ENCODE measurements around the gene FAH. TPM values are rescaled to one million over a fixed set of nuclear protein-coding genes. Genes with fewer than 3 reads are reported as not detected.

FAH gene
- polyA plus RNA-seq, 1 donor (not counting 4 experiments of a cell fraction or from before 2014, with no cell fraction given): 29.4 TPM

GRCh38 chr15:80162059-80162554 lies 9.3 kb downstream of the FAH start:
- no peaks in the 10 kb centered on the region for H3K27me3 ChIP-seq (ENCODE audit: control insufficient read depth, extremely low read depth, insufficient read depth, low read length)
- H2AFZ ChIP-seq (ENCODE audit: control insufficient read depth, low read length): no peak overlapping the region
- H3K4me2 ChIP-seq (ENCODE audit: control insufficient read depth, extremely low read depth, insufficient read depth, low read depth, low read length): no peak overlapping the region
- no peaks in the 10 kb centered on the region for H4K20me1 ChIP-seq (ENCODE audit: control insufficient read depth, extremely low read depth, insufficient read depth, low read length)
- no peak for TF ChIP-seq CTCF (optimal IDR thresholded peaks at IDR 0.05 in 1 of 3, IDR thresholded peaks at IDR 0.05 in 1 of 3, conservative IDR thresholded peaks at IDR 0.05 in 1 of 3; ENCODE audit: extremely low read depth in 1 of 3, insufficient read depth in 2 of 3, low read length in 3 of 3)
- TF ChIP-seq EZH2 (IDR thresholded peaks at IDR 0.05; ENCODE audit: low read length): no peak
- peaks cover 11% of the 10 kb centered on the region for H3K4me1 ChIP-seq (ENCODE audit: control insufficient read depth, extremely low read depth, insufficient read depth, low read length)
- no peak overlapping the region for H3K4me3 ChIP-seq (ENCODE audit: control insufficient read depth in 2 of 3, extremely low read depth in 1 of 3, insufficient read depth in 2 of 3, low read depth in 1 of 3, low read length in 3 of 3)
- H3K9me3 ChIP-seq (ENCODE audit: control insufficient read depth, low read depth, low read length): no peaks in the 10 kb centered on the region
- DNase-seq (ENCODE audit: low read depth, low spot score): no peak
- H3K79me2 ChIP-seq (ENCODE audit: control insufficient read depth, insufficient read depth, low read length): no peaks in the 10 kb centered on the region
- no peak overlapping the region for H3K9ac ChIP-seq (ENCODE audit: control insufficient read depth, extremely low read depth, insufficient read depth, low read length)
- peaks cover 9 to 25% of the 10 kb centered on the region in 2 experiments for H3K36me3 ChIP-seq (ENCODE audit: control insufficient read depth in 2 of 2, extremely low read depth in 1 of 2, insufficient read depth in 2 of 2, low read length in 2 of 2)
- H3K27ac ChIP-seq (ENCODE audit: control insufficient read depth, insufficient read depth, low read length): no peak overlapping the region
- dilution Hi-C loops (cut with MboI; ENCODE audit: extremely low pct_ligation_motif_present, low sequenced_read_pairs): no loop called here
- FAIRE-seq: no peak
- H3K9me1 ChIP-seq (ENCODE audit: control insufficient read depth, extremely low read depth, insufficient read depth, low read length): peaks cover 2% of the 10 kb centered on the region

- Histone ChIP-seq H3K79me2 (ENCODE audit: control insufficient read depth, insufficient read depth, low read length) (no peaks in the 10 kb centered on the region), H3K4me3 (ENCODE audit: control insufficient read depth in 2 of 3, extremely low read depth in 1 of 3, insufficient read depth in 2 of 3, low read depth in 1 of 3, low read length in 3 of 3) (no peak overlapping the region), H3K9ac (ENCODE audit: control insufficient read depth, extremely low read depth, insufficient read depth, low read length) (no peak overlapping the region), H3K27me3 (ENCODE audit: control insufficient read depth, extremely low read depth, insufficient read depth, low read length) (no peaks in the 10 kb centered on the region), H3K9me3 (ENCODE audit: control insufficient read depth, low read depth, low read length) (no peaks in the 10 kb centered on the region), H3K4me2 (ENCODE audit: control insufficient read depth, extremely low read depth, insufficient read depth, low read depth, low read length) (no peak overlapping the region), H3K27ac (ENCODE audit: control insufficient read depth, insufficient read depth, low read length) (no peak overlapping the region), H4K20me1 (ENCODE audit: control insufficient read depth, extremely low read depth, insufficient read depth, low read length) (no peaks in the 10 kb centered on the region), H3K4me1 (ENCODE audit: control insufficient read depth, extremely low read depth, insufficient read depth, low read length) (peaks cover 14% of the 10 kb centered on the region), H2AFZ (ENCODE audit: control insufficient read depth, low read length) (no peak overlapping the region), H3K9me1 (ENCODE audit: control insufficient read depth, extremely low read depth, insufficient read depth, low read length) (peaks cover 2% of the 10 kb centered on the region), H3K36me3 (ENCODE audit: control insufficient read depth in 2 of 2, extremely low read depth in 1 of 2, insufficient read depth in 2 of 2, low read length in 2 of 2) (peaks cover 7 to 25% of the 10 kb centered on the region in 2 experiments)
- dilution Hi-C loops (cut with MboI; ENCODE audit: extremely low pct_ligation_motif_present, low sequenced_read_pairs): no loop called here
- FAIRE-seq (no peak), DNase-seq (ENCODE audit: low read depth, low spot score) (no peak)
- TF ChIP-seq EZH2 (IDR thresholded peaks at IDR 0.05; ENCODE audit: low read length): no peak
- no peak for TF ChIP-seq CTCF (optimal IDR thresholded peaks at IDR 0.05 in 1 of 3, IDR thresholded peaks at IDR 0.05 in 1 of 3, conservative IDR thresholded peaks at IDR 0.05 in 1 of 3; ENCODE audit: extremely low read depth in 1 of 3, insufficient read depth in 2 of 3, low read length in 3 of 3)
Measured at GRCh38 chr15:80163217-80163616, 10.4 kb downstream of the FAH start.

All from keratinocyte (primary cell).